ENCODE measurements around the gene SEMA3G. TPM values are rescaled to one million over a fixed set of nuclear protein-coding genes. Genes with fewer than 3 reads are reported as not detected.
A peak's percentile ranks its signal among the peaks of the same experiment; 100 is the strongest.

Gene SEMA3G
- total RNA-seq, 1 experiment from 2014 or later, result not detected

DNA sequence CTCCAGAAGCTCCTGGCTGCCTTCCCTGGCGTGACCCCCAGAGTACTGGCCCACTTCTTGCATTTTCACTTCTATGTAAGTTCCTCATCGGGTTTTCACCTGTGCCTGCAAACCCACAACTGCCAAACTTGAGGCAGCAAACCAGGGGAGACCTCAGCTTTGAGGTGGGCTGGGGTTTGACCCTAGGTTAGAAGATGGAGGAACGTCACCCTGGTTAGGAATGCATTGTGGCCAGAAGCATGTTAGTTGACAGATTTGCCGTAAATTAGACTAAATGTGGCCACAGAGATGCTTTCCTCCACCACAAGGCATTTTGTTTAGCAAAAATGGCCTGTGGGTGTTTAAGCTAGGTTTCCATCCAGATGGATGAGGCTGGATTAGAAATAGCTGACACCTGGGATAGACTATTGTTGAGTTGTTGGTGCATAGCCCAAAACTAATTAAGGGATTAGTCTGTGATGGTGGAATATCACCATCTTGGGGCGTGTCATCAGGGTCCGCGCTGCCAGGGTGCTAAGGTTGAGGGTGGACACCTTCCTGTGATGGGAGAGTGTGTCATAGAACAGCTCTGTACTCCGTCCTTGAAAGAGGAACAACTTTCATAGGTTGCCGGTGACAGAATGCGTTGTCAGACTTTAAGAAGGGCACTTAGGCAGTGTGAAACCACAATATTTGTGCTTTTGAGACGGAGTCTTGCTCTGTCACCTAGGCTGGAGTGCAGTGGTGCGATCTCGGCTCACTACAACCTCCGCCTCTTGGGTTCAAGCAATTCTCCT is 14.1 kb upstream of the SEMA3G start:
- Histone ChIP-seq H3K27ac (ENCODE audit: low read depth, low read length, poor library complexity, severe bottlenecking) (no peak overlapping the region), H3K27me3 (replicated peaks; ENCODE audit: insufficient read depth, low read depth, low read length, poor library complexity) (no peaks in the 10 kb centered on the region), H3K4me3 (ENCODE audit: low read depth, low read length, poor library complexity, severe bottlenecking) (no peak overlapping the region), H3K9me3 (ENCODE audit: low read depth, low read length, poor library complexity, severe bottlenecking) (no peaks in the 10 kb centered on the region), H3K36me3 (ENCODE audit: insufficient read depth, low read length, poor library complexity, severe bottlenecking) (peaks cover 11% of the 10 kb centered on the region), H3K4me1 (ENCODE audit: insufficient read depth, low read length, poor library complexity, severe bottlenecking) (peaks cover 3% of the 10 kb centered on the region)
- BruUV-seq (replicated peaks), result no TSS peak
- intact Hi-C loops (cut with micrococcal nuclease; ENCODE audit: unreplicated experiment), result no loop called here
- TF ChIP-seq, protein P1, sequence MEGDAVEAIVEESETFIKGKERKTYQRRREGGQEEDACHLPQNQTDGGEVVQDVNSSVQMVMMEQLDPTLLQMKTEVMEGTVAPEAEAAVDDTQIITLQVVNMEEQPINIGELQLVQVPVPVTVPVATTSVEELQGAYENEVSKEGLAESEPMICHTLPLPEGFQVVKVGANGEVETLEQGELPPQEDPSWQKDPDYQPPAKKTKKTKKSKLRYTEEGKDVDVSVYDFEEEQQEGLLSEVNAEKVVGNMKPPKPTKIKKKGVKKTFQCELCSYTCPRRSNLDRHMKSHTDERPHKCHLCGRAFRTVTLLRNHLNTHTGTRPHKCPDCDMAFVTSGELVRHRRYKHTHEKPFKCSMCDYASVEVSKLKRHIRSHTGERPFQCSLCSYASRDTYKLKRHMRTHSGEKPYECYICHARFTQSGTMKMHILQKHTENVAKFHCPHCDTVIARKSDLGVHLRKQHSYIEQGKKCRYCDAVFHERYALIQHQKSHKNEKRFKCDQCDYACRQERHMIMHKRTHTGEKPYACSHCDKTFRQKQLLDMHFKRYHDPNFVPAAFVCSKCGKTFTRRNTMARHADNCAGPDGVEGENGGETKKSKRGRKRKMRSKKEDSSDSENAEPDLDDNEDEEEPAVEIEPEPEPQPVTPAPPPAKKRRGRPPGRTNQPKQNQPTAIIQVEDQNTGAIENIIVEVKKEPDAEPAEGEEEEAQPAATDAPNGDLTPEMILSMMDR (conservative IDR thresholded peaks at IDR 0.05; ENCODE audit: low read depth, low read length), result no peak
- no peak for TF ChIP-seq EZH2 (IDR thresholded peaks at IDR 0.05; ENCODE audit: borderline replicate concordance, low read depth, low read length, poor library complexity, severe bottlenecking)
- ChIA-PET CTCF (no interaction called here), POLR2A (ENCODE audit: low non-redundant PET) (no interaction called here)
- no peak for DNase-seq (ENCODE audit: low spot score)

DNA sequence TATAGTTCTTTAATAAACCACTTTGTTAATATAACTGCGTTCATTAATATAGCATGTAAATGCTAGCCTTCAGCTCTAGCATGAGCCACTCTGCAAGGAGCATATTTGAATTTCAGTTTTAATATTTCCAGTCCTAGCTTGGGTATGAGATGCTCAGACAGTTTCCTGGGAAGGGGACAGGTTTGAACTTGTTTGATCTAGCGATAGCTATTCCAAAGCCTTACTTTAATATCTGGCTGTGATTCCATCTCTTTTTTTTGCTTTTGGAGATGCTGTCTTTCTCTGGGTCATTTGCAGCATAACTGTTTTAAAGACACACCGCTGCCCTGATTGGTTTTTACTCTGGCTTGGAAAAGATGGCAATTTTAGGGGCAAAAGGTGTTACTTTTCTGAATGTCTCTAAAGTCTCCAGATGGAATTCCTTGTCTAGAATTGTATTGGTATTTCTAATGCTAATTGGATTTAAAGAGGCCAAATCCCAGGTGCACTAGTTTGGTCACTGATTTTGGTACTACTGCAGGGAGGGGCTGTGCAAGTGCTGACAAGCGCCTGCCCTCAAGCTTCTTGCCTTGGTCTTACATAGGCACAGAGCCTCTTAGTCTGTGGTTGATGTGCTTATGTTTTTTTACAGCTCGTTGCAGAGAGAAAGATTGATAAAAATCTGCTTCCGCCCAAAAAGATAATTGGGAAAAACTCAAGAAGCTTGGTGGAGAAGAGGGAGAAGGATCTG is 13.3 kb upstream of the SEMA3G start:
- Histone ChIP-seq H3K36me3 (ENCODE audit: insufficient read depth, low read length, poor library complexity, severe bottlenecking) (peaks cover 11% of the 10 kb centered on the region), H3K27me3 (replicated peaks; ENCODE audit: insufficient read depth, low read depth, low read length, poor library complexity) (no peaks in the 10 kb centered on the region), H3K4me3 (ENCODE audit: low read depth, low read length, poor library complexity, severe bottlenecking) (no peak overlapping the region), H3K4me1 (ENCODE audit: insufficient read depth, low read length, poor library complexity, severe bottlenecking) (peaks cover 3% of the 10 kb centered on the region), H3K9me3 (ENCODE audit: low read depth, low read length, poor library complexity, severe bottlenecking) (no peaks in the 10 kb centered on the region), H3K27ac (ENCODE audit: low read depth, low read length, poor library complexity, severe bottlenecking) (no peak overlapping the region)
- TSS peak; percentile 12 for BruUV-seq (replicated peaks)
- intact Hi-C loops (cut with micrococcal nuclease; ENCODE audit: unreplicated experiment), result no loop called here
- ChIA-PET CTCF (no interaction called here), POLR2A (ENCODE audit: low non-redundant PET) (no interaction called here)
- TF ChIP-seq, protein P1 (conservative IDR thresholded peaks at IDR 0.05; ENCODE audit: low read depth, low read length), result no peak
- TF ChIP-seq EZH2 (IDR thresholded peaks at IDR 0.05; ENCODE audit: borderline replicate concordance, low read depth, low read length, poor library complexity, severe bottlenecking), result no peak
- DNase-seq (ENCODE audit: low spot score), result no peak

DNA sequence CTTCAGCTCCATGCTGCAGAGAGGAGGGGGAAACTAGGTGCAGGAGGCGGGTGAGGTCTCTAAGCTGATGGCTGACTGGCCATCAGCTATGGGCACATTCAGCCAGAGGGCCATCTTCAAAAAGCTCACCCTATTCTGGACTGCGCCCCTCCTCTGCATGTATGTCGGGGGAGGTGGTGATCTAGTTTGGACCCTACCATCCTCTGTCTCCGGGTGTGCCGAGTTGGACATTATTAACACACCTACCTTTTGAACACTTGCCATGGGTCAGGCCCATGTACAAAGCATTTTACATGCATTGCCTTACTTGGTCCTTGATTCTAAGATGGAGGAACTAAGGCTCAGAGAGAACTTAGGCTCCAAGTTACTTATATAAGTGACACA is 11.9 kb upstream of the SEMA3G start:
- H3K27ac ChIP-seq (ENCODE audit: low read depth, low read length, poor library complexity, severe bottlenecking), result peak overlapping the region; percentile 76
- no peaks in the 10 kb centered on the region for H3K27me3 ChIP-seq (replicated peaks; ENCODE audit: insufficient read depth, low read depth, low read length, poor library complexity)
- H3K4me3 ChIP-seq (ENCODE audit: low read depth, low read length, poor library complexity, severe bottlenecking), result peak overlapping the region; percentile 77
- CTCF ChIA-PET, result no interaction called here
- intact Hi-C loops (cut with micrococcal nuclease; ENCODE audit: unreplicated experiment), result no loop called here
- H3K9me3 ChIP-seq (ENCODE audit: low read depth, low read length, poor library complexity, severe bottlenecking), result no peaks in the 10 kb centered on the region
- BruUV-seq (replicated peaks), result no TSS peak
- no peak for DNase-seq (ENCODE audit: low spot score)
- peaks cover 11% of the 10 kb centered on the region for H3K36me3 ChIP-seq (ENCODE audit: insufficient read depth, low read length, poor library complexity, severe bottlenecking)
- POLR2A ChIA-PET (ENCODE audit: low non-redundant PET), result no interaction called here
- H3K4me1 ChIP-seq (ENCODE audit: insufficient read depth, low read length, poor library complexity, severe bottlenecking), result peaks cover 3% of the 10 kb centered on the region
- TF ChIP-seq, protein P1 (conservative IDR thresholded peaks at IDR 0.05; ENCODE audit: low read depth, low read length), result no peak
- TF ChIP-seq EZH2 (IDR thresholded peaks at IDR 0.05; ENCODE audit: borderline replicate concordance, low read depth, low read length, poor library complexity, severe bottlenecking), result no peak
